Activated CD4-positive, alpha-beta T cell treated with anti-CD3 and anti-CD28 coated beads for 1 hour (primary cell): ENCODE measurements around the gene EXOC4.

ENCODE experiments used
- DNase-seq: peaks from one replicate; pipeline ENCODE4 v3.0.0-alpha.2; 2020

The EXOC4 gene

DNA sequence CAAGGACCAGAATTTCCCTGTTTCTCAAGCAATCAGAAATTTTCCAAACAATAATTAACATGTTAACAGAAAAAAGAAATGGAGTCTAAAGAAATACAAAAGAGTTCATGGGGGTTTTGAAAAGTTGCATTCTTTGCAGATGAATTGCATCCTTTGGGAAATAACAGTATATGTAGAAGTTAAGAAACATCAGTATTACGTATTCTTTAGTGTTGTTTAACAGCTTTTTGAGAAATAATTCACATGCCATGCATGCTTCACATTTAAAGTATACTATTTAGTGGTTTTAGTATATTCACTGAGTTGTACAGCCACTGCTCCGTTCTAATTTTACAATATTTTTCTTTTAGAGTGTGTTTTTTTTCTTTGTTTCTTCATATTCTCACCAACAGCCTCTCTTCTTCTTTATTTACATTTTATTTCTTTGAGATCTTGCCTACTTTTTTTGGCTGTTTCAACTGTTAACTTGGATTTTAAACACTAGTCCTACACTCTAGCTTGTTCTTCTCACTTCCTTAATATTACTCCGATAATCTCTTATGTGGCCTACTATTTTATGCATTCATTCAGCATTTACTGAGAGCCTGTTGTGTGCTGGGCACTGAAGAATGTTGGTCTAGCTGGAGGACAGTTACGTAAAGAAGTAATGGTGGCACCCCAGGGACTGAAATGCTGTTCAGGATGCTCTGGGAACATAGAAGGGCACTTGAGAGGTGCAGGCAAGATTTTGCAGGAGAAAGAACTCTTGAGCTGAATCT, 330.1 kb downstream of the EXOC4 start:
- no peak for DNase-seq

DNA sequence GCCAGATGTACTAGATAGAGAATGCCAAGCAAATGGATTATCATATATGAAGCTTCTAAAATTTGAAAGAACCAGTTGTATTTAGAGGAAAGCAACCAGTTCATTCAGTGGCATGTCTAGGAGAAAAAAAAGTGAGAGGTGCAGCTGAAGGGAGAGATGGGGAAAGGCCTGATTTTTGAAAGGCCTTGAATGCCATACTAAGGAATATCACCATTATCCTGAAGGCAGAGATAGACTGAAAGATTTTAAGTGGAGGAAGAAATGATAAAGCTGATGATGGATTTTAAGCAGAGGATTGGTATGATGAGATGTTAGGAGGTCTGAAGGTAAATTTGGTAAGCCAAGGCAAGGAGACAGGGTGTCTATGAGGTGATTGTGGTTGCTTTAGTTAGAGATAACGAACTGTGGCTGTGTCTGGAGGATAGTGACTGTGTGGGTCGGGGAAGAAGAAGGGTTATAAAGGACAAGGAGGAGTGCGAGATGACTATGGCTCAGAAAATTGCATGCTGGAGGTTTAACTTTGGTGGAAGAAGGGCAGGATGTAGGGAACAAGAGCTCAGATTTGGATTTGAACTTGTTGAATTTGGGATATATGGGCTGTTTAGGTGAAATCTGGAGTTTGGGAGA, 330.8 kb downstream of the EXOC4 start:
- no peak for DNase-seq

DNA sequence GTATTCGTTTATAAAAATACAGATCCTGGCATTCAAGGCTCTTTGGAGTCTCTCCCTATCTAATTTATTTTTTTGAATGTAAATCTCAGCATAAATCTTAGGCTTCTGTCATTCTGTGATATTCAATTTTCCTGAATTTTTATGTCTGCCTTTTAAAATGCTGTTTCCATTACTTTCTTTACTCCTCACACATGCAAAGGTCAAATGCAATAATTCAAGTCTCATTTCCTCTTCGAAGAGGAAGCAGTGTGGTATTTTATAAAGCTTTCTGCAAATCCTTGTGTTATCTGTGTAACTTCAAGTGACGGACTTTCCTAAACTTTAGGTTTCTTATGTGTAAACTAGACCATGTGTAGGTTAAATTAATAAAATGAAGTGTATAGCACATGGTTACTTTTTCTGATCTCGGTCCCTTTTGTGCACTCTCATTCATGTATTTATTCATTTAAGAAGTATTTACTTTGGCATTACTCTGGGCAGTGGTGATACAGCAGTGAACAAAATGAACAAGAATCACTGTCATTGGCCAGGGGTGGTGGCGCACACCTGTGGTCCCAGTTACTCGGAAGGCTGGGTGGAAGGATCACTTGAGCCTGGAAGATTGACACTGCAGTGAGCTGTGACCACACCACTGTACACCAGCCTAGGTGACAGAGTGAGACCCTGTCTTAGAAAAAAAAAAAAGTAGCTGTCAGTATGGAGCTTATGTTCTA, 332.2 kb downstream of the EXOC4 start:
- no peak for DNase-seq

DNA sequence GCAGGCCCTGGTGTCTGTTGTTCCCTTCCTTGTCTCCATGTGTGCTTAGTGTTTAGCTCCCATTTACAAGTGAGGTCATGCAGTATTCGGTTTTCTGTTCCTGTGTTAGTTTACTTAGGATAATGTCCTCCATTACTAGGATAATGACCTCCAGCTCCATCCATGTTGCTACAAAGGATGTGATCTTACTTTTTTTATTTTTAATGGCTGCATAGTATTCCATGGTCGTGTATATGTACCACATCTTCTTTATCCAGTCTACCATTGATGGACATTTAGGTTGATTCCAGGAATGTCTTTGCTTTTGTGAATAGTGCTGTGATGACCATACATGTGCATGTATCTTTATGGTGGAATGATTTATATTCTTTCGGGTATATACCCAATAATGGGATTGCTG, 333.4 kb downstream of the EXOC4 start:
- no peak for DNase-seq

DNA sequence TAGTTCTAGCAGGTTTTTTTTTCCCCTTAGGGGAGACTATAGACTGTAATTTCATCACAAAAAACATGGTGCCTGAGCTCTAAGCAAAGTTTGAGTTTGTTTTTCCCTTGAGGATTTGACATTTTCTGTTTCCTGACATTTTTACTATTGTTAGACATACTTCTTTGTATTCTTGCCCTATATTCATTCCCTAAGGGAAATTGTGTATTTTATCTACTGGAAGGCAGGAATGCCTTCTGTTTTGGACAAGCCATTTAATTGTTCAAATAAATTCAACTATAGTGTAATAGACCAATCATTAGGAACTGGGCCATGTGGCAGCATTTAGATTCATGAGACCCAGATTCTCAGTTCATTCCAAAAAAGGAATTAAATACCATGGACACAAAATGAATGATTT, 335.0 kb downstream of the EXOC4 start:
- no peak for DNase-seq

DNA sequence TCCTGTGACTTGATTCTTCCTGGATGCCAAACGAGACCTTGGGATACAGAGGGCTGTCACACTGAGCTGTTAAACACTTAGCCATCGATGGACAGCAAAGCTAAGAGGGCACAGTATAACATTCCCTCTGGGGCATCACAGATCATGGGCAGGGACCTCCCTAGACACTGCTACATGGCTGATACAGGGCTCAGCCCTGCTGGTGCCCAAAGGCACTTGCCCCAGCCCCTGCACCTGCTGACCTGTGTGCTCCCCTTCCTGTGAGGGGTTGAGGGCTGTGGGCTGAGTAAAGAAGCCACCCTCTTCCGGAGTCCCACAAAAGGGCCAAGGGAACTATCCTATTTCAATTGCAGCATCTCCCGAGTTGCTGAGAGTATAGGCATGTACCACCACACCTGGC, 337.9 kb downstream of the EXOC4 start:
- DNase-seq, result no peak

DNA sequence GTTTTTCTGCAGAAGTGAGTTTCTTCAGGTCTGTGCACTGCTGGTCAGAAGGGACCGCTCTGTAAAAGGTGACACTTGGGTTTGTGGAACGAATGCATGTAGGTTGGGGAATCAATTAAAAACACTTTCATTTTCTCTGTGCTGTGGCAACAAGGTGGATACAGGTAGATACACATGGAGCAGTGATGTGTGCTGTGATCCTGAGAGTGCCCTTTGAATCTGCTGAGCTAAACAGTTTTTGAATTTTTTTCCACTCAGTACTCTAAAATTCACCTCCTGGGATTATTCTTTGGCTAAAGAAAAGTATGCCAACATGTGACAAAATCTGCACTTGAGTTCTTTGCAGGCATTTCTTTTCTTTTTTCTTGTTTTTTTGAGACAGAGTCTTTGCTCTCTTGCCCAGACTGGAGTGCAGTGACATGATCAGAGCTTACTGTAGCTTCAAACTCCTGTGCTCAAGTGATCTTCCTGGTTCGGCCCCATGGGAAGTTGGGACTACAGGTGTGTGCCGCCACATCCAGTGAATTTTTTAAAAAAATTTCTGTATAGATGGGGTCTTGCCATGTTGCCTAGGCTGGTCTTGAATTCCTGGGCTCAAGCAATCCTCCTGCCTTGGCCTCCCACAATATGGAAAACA, 338.9 kb downstream of the EXOC4 start:
- no peak for DNase-seq

DNA sequence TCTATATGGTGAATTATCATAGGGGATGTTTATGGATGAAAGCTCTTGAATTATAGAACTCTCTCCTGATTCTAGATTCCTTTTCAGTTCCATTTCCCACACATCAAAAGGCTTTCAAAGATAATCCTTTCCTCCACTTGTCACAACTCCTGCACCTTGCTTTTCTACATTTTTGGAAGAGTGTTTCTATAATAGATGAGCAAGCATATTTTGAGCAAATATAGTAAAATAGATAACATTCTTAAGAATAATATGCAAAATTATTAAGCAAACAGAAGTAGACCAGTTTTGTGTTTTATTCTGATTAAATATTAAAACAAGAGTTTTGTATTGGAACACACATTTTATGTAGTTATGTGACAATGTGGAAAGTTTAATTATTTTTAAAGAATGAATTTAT, 340.7 kb downstream of the EXOC4 start:
- DNase-seq, result no peak

DNA sequence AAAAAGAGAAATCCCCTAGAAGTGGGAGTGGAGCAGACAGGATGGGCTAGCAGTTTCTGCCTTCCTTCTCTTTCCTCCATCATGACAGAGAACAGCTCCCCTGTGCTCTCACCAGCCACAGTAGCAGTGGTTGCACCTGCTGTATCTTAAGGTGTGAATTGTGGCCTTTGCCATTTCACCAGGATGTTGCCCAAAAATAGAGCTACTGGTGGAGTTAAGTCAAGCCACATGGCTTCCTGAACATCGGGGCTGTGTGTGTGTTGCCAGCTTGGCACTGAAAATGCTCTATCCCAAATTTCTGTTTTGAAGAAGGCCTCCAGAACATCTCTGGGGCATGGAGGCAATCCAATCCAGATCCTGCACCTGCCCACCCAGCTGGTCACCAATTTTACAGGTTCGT, 348.7 kb downstream of the EXOC4 start:
- DNase-seq, result no peak

DNA sequence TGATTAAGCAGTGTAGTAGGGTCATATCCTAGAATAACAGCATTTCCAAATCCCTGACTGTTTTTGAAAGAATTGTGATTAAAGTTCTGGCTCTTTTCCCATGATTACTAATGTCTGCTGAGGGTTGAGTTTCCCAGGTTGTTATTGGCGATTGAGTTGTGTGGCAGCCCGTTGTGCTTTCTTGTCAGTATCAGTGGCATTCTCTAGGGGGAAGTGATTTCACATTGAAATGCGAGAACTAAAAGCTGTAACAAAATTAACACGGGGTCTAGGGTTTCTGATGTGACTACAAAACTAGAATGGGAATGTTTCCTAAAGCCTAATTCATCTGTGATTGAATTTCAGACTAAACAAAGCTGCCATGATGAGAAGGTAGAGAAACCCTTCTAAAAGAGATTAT, 349.4 kb downstream of the EXOC4 start:
- no peak for DNase-seq

DNA sequence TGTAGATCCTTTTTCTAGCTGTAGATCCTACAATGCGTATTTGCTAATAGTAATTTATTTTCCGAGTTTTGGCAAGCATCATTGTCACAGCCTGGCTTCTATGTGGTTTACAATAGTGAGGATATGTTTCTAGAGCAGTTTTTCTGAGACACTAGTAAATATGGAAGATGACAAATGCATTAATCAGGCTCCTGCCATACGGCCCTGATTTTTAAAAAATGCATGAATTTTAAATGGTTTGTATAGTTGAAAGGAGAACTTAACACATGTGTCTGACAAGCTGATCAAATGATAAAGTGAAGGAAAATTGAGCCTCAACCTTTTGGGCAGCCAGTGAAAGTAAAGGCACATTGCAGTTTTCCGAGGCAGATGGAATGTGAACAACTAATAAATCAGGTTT, 354.1 kb downstream of the EXOC4 start:
- no peak for DNase-seq

DNA sequence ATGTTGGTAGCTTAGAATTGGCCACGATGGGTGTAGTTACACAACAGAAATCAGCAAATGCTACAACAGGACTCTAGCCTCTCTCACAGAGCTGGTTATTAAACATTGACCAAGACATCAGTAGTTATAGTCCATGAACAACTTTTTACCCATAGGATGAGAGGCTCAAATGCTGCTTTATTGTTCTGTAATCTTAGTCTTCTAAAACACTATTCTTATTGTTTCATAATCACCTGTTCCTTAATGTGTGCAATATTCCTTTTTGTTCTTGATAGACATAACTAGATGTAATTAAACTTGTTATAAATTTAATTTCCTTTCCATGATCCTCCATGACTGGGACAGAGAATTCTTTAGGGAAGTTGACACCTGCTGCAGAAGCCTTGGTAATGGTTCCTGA, 356.9 kb downstream of the EXOC4 start:
- no peak for DNase-seq

DNA sequence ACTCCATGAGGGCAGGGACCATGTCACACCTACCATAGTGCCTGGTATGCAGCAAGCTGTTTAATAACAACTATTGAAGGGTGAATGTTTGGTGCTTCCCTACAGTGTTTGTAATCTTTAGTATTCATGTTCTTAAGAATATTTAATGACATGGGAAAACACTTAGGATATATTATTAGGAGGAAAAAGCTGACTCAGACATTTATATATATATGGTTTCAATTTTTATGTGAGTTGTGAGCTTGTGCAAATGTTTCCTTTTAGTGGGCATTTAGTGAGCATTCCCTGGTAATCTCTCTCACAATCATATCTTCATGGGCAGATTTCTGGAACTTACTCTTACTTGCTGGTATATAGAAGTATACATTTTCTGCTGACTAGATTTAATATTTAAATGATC, 359.1 kb downstream of the EXOC4 start:
- no peak for DNase-seq

DNA sequence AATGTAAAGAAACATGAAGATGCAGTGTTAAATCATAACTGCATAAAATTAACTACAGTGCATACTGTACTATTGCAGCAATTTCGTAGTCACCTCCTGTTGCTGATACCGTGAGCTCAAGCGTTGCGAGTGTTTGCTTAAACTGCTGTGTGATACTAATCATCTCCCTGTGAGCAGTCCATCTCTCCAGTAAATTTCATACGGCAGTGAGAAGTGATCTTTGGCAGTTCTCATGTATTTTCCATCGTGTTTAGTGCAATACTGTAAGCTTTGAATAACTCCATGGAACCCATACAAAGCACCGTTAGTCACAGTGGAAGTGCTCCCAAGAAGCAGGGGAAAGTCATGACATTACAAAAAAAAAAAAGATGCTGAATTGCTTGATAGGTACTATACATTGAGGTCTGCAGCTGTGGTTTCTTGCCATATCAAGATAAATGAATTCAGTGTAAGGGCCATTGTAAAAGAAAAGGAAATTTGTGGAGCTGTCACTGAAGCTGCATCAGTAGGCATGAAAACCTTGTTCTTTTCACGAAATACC, 360.4 kb downstream of the EXOC4 start:
- DNase-seq, result no peak

DNA sequence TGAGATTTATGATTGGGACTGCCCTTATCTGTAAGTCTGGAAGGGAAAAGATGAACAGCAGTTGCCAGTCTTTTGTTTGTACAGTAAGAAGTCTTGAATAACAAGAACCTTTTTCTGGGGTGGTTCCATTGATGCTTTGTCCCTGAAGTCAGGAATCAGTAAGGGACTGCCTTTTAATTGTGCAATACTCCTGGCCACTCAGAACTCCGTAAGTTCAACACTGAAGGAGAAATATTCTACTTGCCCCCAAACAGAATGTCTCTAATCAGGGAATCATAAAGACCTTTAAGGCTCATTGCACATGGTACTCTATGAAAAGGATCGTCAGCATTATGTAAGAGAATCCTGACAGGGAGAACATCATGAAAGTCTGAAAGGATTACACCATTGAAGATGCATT, 361.4 kb downstream of the EXOC4 start:
- no peak for DNase-seq

DNA sequence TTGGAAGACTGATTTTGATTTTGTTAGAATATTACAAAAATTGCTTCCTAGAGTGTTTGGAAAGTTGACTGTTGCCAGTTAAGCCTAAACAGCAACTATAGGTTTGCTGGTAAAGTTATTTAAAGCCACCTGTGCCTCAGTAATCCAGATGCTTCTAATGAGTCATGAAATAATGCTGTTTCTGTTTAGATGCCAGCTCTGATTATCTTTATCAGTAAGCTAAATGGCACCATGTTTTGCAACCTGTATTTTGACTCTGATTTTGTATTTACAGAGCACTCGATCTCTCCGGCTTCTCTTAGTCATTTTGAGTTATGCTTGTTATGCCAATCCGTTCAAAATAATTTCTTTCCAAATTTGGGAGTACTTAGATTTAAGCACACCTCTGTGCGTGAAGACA, 366.1 kb downstream of the EXOC4 start:
- no peak for DNase-seq

DNA sequence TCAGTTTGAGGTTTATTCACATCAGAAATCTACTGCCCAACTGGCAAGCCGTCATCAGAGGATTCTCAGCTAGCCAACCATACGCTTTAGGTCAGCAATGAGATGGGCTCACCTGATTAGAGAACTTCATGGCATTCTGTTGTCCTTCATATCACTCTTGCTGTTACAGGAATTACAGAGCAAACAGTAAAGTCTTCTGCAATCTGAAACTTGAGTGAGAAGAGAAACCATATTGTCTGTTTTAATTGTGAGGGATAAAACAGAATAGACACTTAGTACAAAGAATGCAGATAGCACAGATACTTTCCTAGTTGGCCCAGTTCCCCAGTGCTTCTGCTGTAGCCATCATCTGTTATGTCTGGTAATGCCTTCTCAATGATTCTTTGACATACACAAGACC, 366.6 kb downstream of the EXOC4 start:
- no peak for DNase-seq

DNA sequence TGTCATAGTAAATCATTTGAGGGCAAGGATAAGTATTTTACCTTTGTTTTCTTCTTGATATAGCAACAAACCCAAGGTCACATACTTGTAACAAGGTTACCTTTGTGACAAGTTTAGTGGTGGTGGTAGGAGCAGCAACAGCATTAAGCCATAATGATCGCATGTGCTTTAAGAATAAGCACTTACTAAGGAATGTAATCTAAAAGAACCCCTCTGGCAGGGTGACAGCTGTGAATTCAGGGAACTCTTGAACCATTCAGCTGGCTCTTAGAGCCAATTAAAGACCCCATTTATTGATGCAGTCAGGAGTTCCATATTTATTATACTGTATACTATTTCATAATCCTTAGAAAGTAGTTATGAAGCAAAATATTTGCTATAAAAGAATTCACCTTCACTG, 370.8 kb downstream of the EXOC4 start:
- DNase-seq, result no peak

DNA sequence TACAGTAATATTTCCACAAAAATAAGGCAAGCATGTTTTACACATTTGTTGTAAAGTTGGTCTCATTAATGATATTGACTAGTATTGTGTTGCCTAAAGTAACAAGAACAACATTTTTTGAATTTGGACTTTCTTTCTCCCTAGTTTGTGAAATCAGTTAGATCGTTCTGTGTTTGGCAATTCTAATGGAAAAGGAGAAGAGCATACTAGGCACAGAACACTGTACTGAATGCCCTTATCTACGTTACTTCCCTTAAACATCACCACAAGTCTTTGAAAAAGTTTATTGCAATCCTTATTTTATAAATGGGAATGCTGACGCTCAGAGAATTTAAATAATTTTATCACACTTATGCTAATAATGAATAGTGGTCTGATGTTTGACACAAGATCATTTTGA, 372.2 kb downstream of the EXOC4 start:
- no peak for DNase-seq

DNA sequence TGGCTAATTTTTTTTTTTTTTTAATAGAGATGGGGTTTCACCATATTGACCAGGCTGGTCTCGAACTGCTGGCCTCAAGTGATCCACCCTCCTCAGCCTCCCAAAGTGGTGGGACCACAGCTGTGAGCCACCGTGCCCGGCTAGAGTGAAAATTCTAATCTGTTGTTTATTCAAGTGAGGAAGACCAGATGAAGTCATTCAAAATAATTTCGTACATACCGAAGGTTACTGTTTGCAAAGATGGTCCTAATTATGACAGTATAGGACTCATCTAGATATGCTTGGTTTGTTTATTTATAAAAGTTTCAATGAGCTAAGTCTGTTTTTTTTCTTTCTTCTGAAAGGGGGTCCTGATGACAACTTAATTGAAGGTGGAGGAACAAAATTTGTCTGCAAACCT, 376.8 kb downstream of the EXOC4 start:
- no peak for DNase-seq

DNA sequence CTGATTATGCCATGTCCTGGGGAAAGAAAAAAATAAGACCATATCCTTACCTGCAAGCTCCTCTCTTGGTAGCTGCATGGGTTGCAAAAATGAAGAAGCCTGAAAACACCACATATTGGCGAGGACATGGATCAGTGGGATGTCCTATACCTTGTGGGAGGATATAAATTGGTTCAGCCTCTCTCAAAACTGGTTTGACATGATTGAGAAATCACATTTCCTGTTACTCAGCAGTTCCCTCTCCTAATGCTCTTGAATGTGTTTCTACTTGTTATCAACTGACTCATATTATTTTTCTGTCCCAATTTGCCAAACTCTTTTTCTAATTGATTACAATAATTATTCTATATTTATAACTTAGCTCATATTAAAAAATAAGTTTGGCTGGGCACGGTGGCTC, 380.2 kb downstream of the EXOC4 start:
- no peak for DNase-seq

DNA sequence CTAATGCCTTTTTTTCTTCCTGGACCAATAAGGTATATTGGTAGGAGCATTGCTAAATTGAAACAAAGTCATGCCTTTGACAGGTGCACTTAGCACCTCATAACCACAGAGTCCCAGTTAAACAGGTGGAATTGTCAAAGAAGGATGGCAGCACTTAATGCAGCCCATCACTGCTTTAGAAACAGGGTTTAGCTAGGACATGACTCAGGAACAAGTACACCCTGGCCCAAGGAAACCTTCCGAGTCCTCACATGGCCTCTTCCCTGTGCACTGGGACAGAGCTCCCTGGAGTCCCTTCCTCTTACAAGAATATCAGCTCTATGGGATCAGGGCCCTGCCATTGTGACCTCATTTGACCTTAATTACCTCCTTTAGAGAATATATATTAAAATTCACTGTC, 382.7 kb downstream of the EXOC4 start:
- DNase-seq, result no peak

DNA sequence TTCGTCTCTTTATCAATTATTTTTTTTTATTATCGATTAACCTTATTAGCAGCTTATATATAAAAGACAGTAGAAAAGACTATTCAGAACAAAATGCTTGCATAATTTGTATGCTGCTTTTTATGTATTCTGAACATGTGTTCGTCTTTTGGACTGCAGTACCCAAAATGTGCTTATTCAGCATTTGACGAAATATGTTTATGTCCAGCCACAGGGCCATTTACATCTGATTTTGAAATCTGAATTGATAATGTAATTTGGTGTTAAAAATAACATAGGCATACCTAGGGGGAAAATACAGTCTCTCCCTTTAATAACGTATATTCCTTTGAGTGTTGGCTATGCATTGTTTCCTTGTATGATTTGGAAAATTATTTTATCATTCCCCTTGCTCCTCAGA, 386.0 kb downstream of the EXOC4 start:
- no peak for DNase-seq

DNA sequence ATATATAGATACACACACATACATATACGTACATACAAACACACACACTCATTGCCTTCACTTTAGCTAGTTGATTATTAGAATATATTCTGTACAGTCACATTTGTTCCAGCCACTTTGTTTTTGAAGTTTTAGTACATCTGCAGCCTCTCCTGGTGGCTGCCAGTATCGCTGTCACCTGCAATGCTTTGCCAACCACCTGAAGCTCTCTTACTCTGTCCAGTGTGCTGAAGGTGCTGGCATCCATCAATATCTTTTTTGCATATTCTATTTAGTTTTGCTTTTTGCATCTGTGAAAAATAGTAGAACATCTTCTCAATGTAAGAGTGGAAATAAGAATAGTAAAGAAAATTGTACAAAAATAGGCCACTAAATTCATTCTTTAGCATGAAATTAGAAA, 388.6 kb downstream of the EXOC4 start:
- DNase-seq, result no peak
